Measurements from ENCODE around the gene GYG2. TPM values are rescaled to one million over a fixed set of nuclear protein-coding genes. Genes with fewer than 3 reads are reported as not detected.
A peak's percentile ranks its signal among the peaks of the same experiment; 100 is the strongest.
"Not testable (repeated sequence)": the region's sequence is repeated elsewhere in the genome, so short reads cannot be mapped to it uniquely, and the experiment has no call there.

Gene GYG2
- total RNA-seq, 1 experiment from 2014 or later: not detected

GRCh38 chrX:2901367-2902036 lies 72.8 kb downstream of the GYG2 start:
- no peak for DNase-seq (ENCODE audit: low read depth)

GRCh38 chrX:2902841-2903240 lies 74.1 kb downstream of the GYG2 start:
- DNase-seq (ENCODE audit: low read depth): no peak

DNA sequence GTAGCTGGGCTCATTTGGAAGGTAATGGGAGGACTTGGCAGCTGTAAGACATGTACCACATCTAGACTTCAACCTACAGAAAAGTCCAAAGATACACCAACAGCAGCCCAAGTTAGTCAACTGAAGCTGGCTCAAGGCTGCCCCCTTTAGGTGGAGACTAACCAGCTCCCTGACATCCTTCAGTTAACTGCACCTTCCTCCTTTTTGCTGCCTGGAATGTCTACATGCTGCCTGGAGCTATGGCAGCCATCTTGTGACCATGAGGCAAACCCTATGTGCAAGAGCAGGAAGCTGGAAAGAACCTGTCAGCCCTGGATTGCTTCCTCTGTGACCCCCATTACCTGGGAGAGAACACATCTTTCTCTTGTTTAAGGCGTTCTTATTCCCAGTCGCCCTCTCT lies 74.6 kb downstream of the GYG2 start:
- DNase-seq (ENCODE audit: low read depth): no peak

- DNase-seq (ENCODE audit: low read depth): no peak
These were observed 78.6 kb downstream of the GYG2 start for GRCh38 chrX:2907295-2907694.

DNA sequence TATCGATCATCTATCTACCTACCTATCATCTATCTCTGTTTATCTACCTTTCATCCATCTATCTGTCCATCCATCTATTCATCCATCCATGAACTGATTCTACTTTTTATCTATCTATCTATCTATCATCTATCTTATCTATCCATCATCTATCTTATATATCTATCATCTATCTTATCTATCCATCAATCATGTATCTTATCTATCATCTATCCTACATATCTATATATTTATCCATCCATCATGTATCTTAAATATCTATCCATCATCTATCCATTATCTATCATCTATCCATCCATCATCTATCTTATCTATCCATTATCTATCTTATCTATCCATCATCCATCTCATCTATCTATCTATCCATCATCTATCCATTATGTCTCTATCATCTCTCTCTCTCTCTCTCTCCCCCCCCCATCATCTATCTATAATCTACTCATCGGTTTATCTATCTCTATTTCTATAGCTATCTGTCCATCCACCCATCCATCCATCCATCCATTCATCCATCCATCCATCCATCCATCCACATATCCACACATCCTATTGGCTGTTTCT lies 79.5 kb downstream of the GYG2 start:
- no peak for DNase-seq (ENCODE audit: low read depth)

GRCh38 chrX:2910109-2910508 lies 81.4 kb downstream of the GYG2 start:
- no peak for DNase-seq (ENCODE audit: low read depth)

GRCh38 chrX:2913118-2913517 lies 84.4 kb downstream of the GYG2 start:
- DNase-seq (ENCODE audit: low read depth): no peak

DNA sequence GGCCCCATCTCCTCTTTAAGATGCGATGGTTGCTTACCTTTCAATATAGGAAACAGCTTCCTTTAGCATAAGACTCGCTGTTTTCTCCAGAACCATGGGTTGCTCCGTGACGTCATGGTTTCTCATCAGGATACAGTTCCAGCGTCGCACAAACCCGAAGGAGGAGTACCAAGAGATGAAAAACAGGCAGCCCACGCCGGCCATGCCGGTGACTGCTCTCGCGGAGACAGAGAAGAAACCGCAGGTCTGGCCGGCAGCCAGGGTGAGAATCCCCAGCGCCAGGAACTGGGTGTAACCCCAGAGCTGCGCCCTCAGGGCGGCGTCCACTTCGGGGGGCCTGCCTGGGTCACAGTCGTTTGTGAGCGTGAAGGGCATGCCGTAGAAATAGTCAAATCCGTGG lies 89.0 kb downstream of the GYG2 start:
- no peak for DNase-seq (ENCODE audit: low read depth)

DNA sequence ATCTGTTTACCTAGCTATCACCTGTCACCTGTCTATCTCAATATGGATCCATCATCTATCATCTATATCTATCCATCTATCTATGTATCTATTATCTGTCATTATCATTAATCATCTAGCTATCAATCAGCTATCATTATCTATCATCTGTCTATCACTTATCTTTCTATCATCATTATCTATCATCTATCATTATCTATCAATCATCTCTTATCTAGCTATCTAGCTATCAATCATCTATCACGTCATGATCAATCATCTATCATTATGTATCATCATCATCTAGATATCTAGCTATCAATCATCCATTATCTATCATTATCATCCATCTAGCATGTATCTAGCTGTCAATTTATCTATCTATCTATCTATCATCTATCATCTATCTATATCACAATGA lies 92.5 kb downstream of the GYG2 start:
- DNase-seq (ENCODE audit: low read depth): no peak

DNA sequence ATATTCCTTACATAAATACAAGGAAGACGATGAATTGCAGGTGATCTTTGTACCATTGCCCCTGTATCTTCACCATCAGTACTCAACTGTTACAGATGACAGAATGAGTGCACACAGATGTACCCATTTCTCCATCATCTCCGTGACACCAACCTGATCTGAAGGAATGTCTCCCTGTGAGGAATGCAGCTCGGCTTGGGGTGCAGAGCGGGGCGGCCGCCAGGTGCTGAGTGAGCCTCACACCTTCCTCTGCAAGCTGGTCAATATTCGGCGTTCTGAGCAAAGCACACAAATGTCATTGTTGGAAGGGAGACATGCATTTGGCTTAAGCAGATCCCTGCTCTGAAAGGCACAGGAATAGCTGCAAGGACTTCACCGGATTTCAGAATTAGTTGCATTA lies 93.0 kb downstream of the GYG2 start:
- no peak for DNase-seq (ENCODE audit: low read depth)

DNA sequence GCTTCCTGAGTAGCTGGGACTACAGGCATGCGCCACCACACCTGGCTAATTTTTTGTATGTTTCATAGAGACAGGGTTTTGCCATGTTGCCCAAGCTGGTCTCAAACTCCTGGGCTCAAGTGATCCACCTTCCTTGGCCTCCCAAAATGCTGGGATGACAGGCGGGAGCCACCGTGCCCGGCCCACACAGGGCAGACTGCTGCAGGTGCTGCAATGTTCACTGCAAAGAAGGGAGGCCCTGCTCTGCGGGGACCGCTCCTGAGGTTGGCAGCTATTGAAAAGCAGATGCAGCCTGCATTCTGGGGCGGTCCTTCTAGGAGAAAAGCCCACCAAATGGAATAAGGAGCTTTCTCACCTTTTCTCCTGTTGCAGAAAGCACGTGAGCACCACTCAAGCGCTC lies 95.4 kb downstream of the GYG2 start:
- no peak for DNase-seq (ENCODE audit: low read depth)

- DNase-seq (ENCODE audit: low read depth): not testable (repeated sequence)
These were observed 97.5 kb downstream of the GYG2 start for GRCh38 chrX:2926255-2926654.

GRCh38 chrX:2926664-2927275 lies 98.0 kb downstream of the GYG2 start:
- no peak for DNase-seq (ENCODE audit: low read depth)

- no peak for DNase-seq (ENCODE audit: low read depth)
These were observed 99.5 kb downstream of the GYG2 start for GRCh38 chrX:2928191-2928582.

- peak; percentile 47 for DNase-seq (ENCODE audit: low read depth)
These were observed 100.1 kb downstream of the GYG2 start, which contains the start of gene ARSD for GRCh38 chrX:2928583-2929434. Gene ARSD (minus strand): TSS chrX:2929339. CDS start chrX:2929275, 64 bp downstream.

DNA sequence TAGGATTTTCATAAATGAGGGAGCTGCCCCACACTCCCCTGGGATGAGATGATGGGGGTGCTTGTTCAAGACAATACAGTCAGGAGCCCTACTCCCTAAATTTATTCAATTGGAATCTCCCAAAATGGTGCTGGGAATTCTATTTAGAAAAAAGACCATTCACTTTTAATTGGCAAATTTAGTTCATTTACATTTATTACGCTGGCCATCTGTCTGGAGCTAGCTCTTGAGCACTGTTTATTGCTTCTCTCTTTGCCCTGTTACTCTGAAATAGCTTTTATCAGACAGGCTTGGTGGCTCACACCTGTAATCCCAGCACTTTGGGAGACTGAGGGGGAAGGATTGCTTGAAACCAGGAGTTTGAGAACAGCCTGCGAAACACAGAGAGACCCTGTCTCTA lies 102.4 kb downstream of the GYG2 start:
- DNase-seq (ENCODE audit: low read depth): no peak

DNA sequence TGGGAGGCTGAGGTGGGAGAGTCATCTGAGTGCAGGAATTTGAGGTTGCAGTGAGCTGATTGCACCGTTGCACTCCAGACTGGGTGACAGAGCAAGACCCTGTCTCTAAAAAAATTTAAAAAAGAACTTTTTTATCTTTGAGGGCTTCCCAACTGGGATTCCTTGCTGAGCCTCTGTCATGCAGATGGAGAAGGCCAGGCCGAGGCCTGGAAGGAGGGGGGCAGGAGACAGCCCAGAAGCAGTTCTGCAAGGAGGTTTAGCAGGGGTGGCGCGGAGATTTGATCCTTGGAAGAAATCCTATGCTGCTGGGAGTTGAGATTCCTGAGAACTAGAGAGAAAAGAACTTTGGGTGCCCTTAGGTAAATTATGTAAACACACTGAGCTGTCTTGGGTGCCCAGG lies 102.9 kb downstream of the GYG2 start:
- no peak for DNase-seq (ENCODE audit: low read depth)

Other genes with a start within 250 kb of the GYG2 start
- gene CD99, start 137.6 kb upstream of the GYG2 start, total RNA-seq (2014; rRNA removed; shearing (Covaris generic)): 223 and 276 TPM in 2 replicates
- gene XG, start 76.9 kb upstream of the GYG2 start, total RNA-seq (2014; rRNA removed; shearing (Covaris generic)): not detected in 2 replicates
- 1.0 and 5.1 TPM in 2 replicates for gene ARSD, start 100.4 kb downstream of the GYG2 start, total RNA-seq (2014; rRNA removed; shearing (Covaris generic))
- gene ARSH, start 177.6 kb downstream of the GYG2 start, total RNA-seq (2014; rRNA removed; shearing (Covaris generic)): not detected in 2 replicates
- not detected in 2 replicates for gene ARSF, start 212.5 kb downstream of the GYG2 start, total RNA-seq (2014; rRNA removed; shearing (Covaris generic))